ENCODE results near the gene HCAR1. TPM values are rescaled to one million over a fixed set of nuclear protein-coding genes. Genes with fewer than 3 reads are reported as not detected.

HCAR1 gene, protein sequence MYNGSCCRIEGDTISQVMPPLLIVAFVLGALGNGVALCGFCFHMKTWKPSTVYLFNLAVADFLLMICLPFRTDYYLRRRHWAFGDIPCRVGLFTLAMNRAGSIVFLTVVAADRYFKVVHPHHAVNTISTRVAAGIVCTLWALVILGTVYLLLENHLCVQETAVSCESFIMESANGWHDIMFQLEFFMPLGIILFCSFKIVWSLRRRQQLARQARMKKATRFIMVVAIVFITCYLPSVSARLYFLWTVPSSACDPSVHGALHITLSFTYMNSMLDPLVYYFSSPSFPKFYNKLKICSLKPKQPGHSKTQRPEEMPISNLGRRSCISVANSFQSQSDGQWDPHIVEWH
- total RNA-seq: under 0.01 and 0.09 TPM in 2 replicates

DNA sequence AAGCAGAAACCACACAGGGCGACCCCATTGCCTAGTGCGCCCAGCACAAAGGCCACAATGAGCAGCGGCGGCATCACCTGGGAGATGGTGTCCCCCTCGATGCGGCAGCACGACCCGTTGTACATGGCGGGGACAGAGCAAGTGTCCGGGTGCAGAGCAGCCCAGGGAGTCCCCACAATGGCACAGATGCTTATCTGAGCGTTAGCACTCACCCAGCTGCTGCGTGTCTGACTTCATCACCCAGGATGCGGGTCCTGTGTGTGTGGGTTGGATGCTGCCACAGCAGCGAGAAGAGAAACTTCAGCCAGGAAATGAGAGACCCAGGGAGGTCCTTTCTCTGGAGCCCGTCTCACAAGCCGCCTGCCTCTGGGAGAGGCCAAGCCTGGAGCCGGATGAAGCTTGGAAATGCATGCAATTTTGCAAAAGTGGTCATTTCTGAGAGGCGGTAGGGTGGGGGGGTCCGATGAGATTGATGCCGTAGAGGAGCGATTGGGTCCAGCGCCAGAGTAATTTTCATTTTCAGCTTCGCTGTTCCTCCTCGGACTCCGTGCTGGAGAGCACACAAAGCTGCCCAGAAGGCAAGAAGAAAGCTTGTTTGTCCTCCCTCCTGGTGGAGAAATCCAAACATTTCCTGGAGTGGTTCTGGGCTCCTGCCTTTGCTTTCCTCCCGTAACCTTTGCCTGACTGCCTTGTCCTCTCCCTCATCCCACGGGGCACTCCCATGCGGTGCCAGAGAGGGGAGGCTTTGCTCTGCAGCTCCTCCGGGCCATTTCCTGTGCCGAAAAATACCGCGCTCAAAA, at the start of gene HCAR1:
Gene HCAR1, minus strand, starts transcription at position 630 of the 800 bp plus-strand sequence. Its CDS starts 505 bp downstream, at position 125.

DNA sequence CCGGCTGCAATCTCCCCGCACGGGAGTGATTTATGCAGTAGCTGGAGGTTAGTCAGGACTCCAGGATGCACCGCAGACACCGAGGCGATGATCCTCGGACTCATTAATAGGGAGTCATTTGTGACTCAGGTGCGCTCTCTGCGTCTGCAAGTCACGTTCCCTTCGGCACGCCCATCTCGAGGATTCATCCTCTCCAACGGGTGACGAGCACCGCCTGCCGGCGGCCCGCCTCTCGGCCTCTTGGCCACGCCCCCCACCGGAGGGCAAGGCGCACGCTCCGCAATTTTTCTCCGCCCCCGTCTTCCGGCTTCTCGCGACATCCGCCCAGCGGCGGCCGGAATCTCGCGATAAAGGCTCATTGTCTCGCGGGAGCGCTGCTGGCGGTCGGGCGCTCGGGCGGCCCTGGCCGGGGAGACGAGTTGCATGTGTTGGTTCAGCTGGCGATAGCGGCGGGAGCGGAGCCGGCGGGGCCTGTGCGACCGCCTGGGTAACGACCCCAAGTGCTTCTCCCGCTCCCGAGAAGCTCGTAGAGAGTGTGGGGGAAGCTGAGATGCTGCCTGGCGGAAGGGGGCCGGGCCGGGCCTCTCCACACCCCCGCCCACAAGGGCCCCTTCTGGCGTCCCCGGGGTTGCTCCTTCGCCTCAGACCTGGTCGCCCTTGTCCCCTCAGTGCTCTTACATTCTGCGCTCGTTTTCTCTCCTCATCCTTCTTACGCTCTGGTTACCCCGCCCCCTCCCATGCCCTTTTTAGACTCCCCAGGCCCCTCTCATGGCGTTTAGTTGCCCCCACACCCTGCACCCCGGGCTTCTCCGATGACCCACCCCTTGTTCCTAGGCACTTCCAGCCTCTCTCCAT, 22.0 kb upstream of the HCAR1 start, which contains the start of gene DENR:
Gene DENR, plus strand, starts transcription at position 361 of the 855 bp plus-strand sequence. CDS start 878 bp downstream, outside the sequence.

DNA sequence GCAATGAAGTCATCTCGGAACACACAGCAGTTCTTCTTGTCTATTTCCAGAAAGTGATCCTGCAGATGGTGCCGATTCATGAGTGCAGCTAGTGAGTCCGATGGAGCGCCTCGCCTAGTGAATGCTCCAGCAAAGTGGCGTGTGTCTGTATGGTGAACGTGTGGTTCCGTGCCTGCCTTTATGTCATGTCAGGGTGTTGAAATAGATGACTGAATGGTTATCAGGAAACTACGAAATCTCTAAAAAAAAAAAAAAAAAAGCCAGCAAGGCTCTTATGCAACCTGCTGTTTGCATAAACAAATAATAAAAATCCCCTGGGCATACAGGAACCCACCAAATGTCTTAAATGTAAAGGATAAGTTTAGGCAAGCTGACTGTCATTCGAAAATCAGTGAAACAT, 14.0 kb downstream of the HCAR1 start, which contains the start of gene HCAR3:
Gene HCAR3, minus strand, starts transcription at position 154 of the 400 bp plus-strand sequence. Its CDS starts 74 bp downstream, at position 80.

DNA sequence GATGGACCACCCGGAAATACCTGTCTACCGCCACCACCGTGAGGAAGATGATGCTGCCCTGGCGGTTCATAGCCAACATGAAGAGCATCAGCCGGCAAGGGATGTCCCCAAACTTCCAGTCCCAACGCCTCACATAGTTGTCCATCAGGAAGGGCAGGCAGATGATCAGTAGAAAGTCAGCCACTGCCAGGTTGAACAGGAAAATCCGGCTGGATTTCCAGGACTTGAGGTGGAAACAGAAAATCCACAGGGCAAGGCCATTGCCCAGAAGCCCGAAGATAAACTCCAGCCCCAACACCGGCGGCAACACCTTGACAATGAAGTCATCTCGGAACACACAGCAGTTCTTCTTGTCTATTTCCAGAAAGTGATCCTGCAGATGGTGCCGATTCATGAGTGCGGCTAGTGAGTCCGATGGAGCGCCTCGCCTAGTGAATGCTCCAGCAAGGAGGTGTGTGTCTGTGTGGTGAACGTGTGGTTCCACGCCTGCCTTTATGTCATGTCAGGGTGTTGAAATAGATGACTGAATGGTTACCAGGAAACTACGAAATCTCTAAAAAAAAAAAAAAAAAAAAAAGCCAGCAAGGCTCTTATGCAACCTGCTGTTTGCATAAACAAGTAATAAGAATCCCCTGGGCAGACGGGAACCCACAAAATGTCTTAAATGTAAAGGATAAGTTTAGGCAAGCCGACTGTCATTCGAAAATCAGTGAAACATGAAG, 27.6 kb downstream of the HCAR1 start, which contains the start of gene HCAR2:
Gene HCAR2, minus strand, starts transcription at position 468 of the 722 bp plus-strand sequence. Its CDS starts 74 bp downstream, at position 394.

Other genes starting within 250 kb of the HCAR1 start
- 11.8 and 12.3 TPM in 2 replicates for gene ZCCHC8, start 229.9 kb downstream of the HCAR1 start, total RNA-seq
- 40.1 and 45.7 TPM in 2 replicates for gene RSRC2, start 203.9 kb downstream of the HCAR1 start, total RNA-seq
- 7.1 and 7.4 TPM in 2 replicates for gene KNTC1, start 203.6 kb downstream of the HCAR1 start, total RNA-seq
- gene HCAR2, start 27.5 kb downstream of the HCAR1 start, total RNA-seq: 0.14 TPM in 1 of 2 replicates, not detected in the other
- not detected in 2 replicates for gene HCAR3, start 14.0 kb downstream of the HCAR1 start, total RNA-seq
- 25.6 and 29.1 TPM in 2 replicates for gene DENR, start 22.0 kb upstream of the HCAR1 start, total RNA-seq
- gene CCDC62, start 43.7 kb upstream of the HCAR1 start, total RNA-seq: 0.43 and 1.1 TPM in 2 replicates
- gene HIP1R, start 104.6 kb upstream of the HCAR1 start, total RNA-seq: 8.0 and 10.7 TPM in 2 replicates
- gene VPS37B, start 165.3 kb upstream of the HCAR1 start, total RNA-seq: 5.1 and 5.9 TPM in 2 replicates
- gene ABCB9, start 235.6 kb upstream of the HCAR1 start, total RNA-seq: 5.3 and 7.4 TPM in 2 replicates
- gene OGFOD2, start 244.4 kb upstream of the HCAR1 start, total RNA-seq: 9.2 and 10.0 TPM in 2 replicates
- gene ARL6IP4, start 249.8 kb upstream of the HCAR1 start, total RNA-seq: 157 and 248 TPM in 2 replicates